GOT3 (cell line): ENCODE data around the gene TMEM184B.
A peak's percentile ranks its signal among the peaks of the same experiment; 100 is the strongest.

Source experiments
- DNase-seq: peaks from one replicate; lab custom pipeline; 2025; ENCODE audit warnings: mixed read lengths; lab: John Stamatoyannopoulos, UW

The TMEM184B gene

GRCh38 chr22:38272373-38273134 is at the start of gene TMEM184B:
TSS of gene TMEM184B (minus strand) at chr22:38273010. CDS start at chr22:38247961, 25,049 bp downstream.
- peak; percentile 49 for DNase-seq

GRCh38 chr22:38320605-38321402 is 48.0 kb upstream of the TMEM184B start:
- DNase-seq, result no peak

GRCh38 chr22:38318792-38319773 is 46.3 kb upstream of the TMEM184B start:
- DNase-seq, result no peak

- DNase-seq, result peak; percentile 13
Observed at GRCh38 chr22:38317995-38318715, 45.3 kb upstream of the TMEM184B start.

GRCh38 chr22:38317122-38317994 is 44.5 kb upstream of the TMEM184B start, which contains the start of gene CSNK1E:
TSS of gene CSNK1E (minus strand) at chr22:38317433. CDS start at chr22:38314157, 3,276 bp downstream.
- peak; percentile 22 for DNase-seq

GRCh38 chr22:38316364-38317121 is 43.7 kb upstream of the TMEM184B start:
- no peak for DNase-seq

- DNase-seq, result no peak
Observed at GRCh38 chr22:38315823-38316363, 43.1 kb upstream of the TMEM184B start.

- DNase-seq, result no peak
Observed at GRCh38 chr22:38314933-38315822, 42.4 kb upstream of the TMEM184B start.

GRCh38 chr22:38314051-38314932 is 41.5 kb upstream of the TMEM184B start:
- DNase-seq, result no peak

GRCh38 chr22:38313384-38313955 is 40.7 kb upstream of the TMEM184B start:
- peak; percentile 31 for DNase-seq

- DNase-seq, result no peak
Observed at GRCh38 chr22:38312261-38312800, 39.5 kb upstream of the TMEM184B start.

- DNase-seq, result no peak
Observed at GRCh38 chr22:38311323-38311620, 38.5 kb upstream of the TMEM184B start.

GRCh38 chr22:38310518-38311322 is 37.9 kb upstream of the TMEM184B start:
- no peak for DNase-seq

- DNase-seq, result no peak
Observed at GRCh38 chr22:38309614-38310517, 37.1 kb upstream of the TMEM184B start.
